Stimulated activated CD4-positive, alpha-beta T cell treated with anti-CD3 and anti-CD28 coated beads, Interleukin-2, amount 100 ng/mL, for 48 hours (primary cell): ENCODE results near the gene SLC13A2.

Experiments used
- DNase-seq, 2 donors: peaks; one replicate each; pipeline ENCODE4 v3.0.0-alpha.2; 2020

SLC13A2 gene

DNA sequence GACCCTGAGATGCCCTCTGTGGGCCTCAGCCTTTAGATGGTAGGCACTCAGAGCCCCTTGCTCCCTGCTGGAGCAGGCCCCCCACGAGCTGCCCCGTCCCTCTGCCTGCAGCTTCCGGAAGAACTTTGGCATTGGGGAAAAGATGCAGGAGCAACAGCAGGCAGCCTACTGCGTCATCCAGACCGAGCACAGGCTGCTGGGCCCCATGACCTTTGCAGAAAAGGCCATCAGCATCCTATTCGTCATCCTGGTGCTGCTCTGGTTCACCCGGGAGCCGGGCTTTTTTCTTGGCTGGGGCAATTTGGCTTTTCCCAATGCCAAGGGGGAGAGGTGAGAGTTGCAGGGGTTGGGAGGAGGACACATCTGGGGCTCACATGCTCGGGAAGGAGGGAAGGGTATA is 20.0 kb downstream of the SLC13A2 start:
- no peak for DNase-seq

DNA sequence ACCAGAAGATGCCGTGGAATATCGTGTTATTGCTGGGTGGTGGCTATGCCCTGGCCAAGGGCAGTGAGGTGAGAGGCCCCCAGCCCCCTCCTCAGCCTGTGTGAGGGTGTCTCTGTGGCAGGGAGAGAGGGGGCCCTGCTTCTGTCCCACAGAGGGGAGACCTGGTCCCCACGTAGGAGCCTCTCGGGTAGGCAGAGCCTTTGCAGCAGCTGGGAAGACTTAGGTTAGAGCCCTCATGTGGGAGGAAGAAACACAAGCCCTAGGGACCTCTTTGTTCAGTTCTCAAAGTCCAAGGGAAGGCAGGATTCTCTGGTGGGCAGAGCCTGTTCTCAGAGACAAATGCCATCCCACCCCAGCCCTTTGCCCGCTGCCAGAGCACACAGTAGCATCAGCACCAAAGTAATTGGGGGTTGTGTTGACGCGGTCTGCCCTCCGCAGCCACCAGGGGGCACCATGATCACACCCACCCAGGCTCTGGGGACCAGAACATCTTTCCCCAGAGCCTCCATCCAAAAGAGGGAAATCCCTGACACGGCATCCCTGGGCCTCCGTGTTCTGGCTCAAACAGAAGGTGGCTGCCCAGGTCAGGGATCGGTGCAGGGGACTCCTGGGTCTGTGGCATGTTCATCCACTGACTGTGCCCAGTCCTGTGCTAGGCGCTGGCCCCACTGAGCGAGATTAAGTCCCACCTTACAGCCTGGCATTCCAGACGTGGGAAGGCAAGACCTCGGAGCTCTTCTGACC is 21.2 kb downstream of the SLC13A2 start:
- DNase-seq, result peak; percentile 83 to 84

DNA sequence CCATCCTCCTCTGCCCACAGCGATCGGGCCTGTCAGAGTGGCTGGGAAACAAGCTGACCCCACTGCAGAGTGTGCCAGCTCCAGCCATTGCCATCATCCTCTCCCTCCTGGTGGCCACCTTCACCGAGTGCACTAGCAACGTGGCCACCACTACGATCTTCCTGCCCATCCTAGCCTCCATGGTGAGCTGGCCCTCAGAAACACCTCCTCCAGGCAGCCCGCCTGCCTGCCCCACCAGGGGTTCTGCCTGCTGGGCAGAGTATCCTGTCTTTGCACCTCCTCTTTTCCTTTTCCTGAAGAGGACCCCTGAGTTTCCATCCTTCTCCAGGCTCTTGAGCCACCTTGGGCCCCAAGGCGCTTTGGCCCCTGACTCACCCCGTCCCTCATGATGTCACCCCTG is 22.2 kb downstream of the SLC13A2 start:
- no peak for DNase-seq

DNA sequence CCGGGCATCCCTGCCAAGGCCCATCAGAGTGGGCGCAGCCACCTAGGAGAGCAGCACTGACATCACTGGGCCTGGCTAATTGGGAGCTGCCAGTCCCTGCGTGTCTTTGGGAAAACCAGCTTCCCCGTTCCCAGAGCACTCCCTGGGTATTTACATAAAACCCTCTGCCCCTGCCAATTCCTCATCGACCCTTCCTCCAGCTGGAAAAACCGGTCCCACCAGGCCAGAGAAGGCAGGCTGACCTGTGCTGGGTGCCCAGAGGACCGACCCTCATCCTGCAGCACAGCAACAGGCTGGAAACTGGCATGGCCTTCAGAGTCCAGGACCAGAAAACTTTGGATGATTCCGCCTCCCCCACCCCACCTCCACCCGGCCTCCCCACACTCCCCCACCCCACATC is 24.5 kb downstream of the SLC13A2 start:
- DNase-seq, result no peak

DNA sequence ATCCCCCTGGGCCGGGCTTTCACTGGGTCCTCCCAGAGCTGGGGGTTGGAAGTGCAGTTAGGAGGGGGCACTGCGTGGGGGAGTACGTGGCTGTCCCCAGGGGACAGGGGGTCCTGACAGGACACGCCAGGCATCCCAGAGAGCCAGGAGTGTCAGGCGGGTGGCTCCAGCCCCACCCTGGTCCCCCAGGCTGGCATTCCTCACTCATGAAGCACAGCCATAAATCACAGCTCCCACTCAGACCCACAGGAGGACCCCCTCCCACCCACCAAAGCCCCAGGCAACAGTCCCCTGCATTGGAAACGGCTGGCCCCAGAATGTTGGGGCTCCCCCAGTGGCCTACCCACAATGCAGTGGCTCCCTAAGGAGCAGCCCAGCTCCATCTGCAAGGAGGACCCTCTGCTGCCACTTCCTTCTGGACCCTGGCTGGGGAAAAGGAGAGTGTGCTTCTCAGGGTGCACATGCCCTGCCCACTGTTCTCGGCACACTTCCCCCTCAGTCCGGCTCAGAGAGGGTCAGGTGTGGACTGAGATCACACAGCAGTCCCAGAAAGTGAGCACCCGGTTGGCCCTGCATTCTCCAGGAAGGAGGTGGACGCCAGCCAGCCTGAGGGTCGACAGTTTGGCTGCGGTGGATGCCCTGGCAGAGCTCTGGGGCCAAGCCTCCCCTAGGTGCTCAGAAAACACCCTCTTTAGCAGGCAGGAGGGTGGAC is 25.4 kb downstream of the SLC13A2 start:
- no peak for DNase-seq

DNA sequence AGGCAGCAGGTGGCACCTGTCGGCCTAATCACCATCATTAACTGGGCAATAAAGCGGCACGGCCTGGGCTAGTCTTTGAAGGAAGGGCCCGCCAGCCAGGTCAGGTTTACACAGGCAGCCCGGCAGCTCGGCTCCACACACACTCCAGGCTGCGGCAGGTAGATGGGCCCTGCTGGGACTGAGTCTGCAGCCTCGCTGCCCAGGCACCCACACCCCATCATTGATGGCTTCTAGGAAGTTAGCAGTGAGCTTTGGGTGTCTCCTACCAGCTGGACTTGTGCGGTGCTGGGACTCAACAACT is 25.9 kb downstream of the SLC13A2 start:
- no peak for DNase-seq

DNA sequence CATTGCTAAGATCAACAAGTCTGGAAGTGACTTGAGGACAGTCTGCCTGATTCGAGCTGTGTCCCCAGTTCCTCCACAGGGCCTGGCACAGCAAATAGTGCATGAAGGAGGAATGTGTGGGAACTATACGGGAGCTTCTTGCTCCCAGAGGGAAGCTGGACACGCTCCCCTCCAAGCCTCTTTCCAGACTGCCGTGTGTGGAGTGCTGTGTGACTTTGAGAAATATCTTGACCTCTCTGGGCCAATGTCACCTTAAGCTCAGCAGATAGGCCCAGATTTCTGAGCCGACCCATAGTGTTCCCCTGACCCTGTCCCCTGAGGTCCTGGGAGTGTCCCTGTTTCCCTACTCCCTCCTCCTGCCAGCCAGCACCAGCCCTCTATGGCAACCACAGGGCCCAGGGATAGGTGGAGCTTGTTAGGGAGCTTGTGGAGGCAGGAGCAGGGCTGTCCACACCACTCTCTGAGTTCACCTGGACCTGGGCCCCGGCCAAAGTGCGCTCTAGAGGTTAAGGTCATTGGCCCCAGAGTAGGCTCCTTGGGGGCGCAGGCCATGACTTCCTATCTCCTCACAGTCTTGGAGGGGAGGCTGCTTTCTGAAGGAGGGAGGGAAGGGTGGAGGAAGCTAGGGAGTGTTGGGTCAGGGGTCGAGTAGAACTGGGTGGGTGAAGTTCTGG is 26.4 kb downstream of the SLC13A2 start:
- no peak for DNase-seq

DNA sequence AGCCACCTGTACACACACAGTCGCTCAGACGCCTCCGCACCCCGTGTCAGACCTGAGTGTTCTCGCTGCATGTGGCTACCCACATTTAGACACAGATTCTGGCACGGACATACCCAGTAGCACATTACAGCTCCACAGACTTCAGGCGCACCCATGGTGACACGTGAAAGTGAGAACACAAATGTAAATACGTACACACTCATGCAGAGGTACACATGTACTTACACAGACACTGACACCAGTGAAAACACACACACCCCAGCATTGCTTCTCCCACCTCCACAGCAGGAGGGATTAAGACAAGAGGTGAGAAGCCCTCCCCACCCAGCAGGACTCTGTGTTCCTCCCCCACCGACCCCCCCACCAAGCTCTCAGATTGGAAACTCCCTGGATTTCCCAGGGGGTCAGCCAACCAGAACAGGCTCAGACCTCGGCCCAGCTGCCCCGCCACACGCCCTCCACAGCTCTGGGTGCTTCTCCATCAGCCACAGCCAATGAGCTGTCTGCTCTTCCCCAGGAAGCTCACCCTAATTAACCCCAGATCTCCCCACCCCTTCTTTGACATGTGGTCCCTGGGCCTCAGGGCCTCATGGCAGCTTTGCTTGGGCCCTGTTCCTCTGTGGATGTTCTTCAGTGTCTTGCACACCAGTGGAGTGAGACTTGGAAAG is 27.4 kb downstream of the SLC13A2 start:
- DNase-seq, result no peak

DNA sequence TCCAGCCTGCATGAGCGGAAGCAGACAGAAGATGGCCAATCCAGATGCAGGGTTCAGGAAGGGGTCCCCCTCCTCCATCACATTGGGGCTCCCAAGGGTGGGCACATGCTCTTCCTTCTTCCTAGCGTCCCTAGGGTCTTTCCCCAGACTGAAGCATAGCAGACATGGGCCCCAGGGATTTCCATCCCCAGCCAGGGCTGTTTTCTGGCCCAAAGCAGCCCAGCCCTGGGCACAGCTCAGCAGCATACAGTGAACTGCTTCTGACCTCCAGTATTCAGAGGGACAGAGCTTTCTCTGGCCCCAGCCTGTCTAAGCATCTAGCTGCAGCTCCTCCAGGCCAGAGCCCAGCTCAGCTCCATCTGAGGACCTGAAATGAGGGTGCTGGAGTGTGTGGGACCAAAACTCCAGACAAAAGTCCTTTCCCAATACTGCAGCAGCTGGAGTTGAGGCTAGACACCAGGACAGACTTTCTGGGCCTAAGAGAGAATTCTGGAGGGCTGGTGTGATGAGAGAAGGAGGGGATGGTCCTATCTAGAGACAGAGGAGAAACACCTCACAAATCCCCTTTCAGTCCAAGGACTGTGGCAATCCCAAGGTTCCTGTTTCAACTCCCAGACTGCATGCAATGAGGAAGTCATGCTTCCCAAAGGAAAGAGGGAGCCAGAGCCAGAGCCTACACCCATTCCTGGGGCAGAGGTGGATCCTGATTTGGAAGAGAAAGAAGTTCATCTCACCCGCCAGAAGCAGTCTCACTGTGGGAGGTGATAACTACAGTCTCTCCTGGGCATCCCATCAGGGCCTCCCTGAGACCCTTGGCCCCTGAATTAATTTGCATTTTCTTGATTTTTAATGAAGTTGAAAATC is 28.2 kb downstream of the SLC13A2 start:
- DNase-seq, result no peak

DNA sequence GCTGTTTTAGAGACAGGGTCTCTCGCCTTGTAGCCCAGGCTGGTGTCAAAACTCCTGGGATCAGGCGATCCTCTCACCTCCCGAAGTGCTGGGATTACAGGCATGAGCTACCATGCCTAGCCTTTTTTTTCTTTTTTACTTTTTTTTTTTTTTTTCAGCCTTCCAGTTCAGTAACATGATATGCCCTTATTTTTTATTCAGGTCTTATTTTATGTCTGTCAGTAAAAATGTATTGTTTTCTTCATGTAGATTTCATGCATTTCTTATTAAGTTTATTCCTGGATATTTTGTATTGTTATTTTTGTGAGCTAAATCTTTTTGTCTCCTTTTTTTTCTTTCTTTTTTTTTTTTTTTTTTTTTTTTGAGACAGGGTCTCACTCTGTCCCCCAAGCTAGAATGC is 30.0 kb downstream of the SLC13A2 start:
- no peak for DNase-seq

DNA sequence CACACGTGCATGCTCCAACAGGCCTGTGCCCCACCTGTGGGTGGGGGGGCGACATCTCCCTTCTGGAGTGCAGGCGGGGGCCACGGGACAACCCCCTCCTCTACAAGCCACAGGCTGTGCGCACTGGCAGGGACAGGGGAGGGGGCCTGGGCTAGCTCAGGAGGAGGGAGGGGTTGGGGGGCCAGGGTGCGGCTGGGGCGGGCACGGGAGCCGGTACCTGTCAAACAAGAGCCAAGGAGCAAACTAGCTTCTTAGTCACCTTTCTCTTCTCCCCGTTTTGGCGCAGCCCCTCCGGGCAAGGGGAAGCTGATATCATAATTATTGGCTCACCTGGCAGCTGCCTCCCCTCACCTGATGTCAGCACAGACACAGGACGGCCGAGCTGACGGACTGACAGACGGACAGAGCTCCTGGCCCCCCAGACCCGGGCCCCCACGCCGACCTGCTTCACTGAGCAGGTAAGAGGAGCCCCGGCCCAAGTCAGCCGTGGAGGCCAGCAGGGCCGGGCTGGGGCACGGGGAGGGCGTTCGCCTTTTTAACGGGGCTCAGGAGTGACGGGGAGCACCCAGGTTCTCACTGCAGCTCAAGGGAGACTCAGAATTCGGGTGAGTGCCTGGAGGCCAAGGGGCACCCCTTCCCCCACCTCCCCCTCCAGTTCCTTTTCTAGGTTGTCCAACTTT is 32.7 kb downstream of the SLC13A2 start, which contains the start of gene FOXN1:
Gene FOXN1 (plus strand): TSS at position 363 of the 680 bp plus-strand sequence. CDS start 17,622 bp downstream, outside the sequence.
- DNase-seq, result no peak

DNA sequence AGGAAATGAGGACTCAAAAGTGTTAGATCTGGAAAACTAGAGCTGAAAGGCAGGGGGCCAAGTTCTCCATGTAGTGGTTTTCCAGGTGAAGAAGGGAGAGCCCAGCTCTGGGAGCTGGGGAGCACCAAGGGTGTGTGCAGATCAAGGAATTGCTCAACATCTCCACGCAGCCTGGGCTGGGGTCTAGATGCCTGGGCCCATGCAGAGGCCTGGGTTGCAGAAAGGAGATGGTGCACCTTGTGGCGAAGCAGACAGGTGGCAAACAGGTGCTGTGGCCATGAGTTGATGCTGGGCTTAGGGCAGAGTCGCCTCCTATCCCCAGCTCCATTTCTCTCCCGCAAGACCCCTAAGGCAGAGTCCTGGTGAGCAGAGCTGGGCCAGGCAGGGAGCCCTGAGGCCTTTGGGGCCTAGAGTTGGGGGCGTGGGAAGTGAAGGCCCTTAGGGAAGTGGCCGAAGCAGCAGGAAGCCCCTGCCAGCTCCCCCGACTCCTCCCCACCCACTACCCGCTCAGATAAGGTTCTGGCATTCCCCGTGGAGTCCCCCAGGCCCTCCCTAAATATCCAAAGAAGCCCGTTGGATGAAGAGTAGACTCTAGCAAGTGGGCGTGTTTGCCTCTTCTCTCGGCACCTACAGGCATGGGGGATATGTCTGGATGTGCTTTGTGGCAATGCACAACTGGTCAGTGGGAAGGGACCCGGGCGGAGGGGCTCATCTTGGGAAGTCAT is 33.5 kb downstream of the SLC13A2 start:
- no peak for DNase-seq

DNA sequence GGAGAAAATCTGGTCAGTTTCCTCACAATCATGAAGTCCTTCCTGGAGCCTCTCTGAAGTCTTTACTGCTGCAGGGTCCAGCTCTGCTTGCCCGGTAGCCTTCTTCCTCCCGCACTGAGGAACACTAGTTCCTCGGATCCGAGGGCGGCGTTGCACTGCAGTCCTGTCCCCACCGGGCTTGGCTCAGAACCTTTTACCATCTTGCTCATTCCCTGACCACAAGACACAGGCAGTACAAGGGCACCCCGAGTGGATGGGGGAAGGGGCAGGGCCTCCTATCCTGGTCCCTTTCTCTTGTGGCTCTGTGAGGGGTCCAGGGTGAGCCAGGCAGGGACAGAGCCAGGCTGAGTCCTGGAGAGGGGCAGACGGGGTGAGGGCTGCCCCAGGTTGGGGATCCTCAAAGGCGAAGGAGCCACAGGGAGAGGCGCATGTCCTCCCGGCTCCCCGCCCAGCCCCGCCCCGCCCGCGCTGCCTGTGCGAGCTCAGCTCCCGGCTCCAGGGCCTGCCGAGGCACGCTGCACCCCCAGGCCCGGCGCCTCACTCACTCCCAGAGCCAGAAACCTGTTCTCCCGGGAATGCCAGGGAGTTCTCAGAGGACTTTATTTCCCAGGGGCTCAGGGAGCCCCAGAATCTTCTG is 34.2 kb downstream of the SLC13A2 start:
- DNase-seq, result no peak

DNA sequence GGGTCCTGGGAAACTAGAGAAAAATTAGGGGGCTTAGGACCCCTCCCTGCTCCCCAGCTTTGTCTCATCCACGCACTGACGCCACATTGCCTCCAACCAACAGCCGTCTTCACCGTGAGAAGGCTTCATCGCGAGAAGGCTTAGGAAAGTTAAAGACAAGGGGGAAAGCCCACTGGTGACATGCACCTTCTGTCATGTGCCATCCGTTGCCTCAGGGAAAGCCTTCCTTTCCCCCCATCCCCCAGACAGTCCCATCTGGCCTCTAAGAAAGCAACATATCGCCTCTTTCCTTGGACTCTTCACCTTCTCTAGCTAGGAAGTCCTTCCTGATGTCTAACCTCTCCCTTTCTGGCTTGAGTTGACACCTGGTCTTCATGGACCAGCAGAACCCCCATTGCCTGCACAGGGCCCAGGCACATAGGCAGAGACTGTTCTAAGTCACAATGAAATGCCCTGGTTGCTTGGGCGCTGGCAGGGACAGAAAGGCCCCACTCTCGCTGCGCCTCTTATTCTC is 34.8 kb downstream of the SLC13A2 start:
- no peak for DNase-seq

DNA sequence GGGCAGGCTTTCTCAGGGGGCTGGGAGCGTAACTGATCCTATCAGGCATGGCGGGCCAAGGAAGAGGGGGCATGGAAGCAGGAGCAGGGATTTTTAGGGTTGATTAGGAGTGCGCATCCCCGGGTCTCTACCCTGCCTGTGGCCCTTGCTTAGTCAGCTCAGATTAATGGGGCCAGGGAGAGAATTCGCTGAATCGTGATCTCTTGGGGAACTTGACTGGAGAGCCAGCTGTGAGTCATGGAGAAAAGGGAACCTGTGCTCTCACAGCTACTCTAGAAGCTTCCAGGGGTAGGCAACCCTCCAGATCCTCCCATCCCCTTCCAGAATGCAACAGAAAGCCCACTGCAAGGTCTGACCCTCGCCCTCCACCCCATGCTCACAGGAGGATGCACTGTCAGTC is 36.3 kb downstream of the SLC13A2 start:
- no peak for DNase-seq

DNA sequence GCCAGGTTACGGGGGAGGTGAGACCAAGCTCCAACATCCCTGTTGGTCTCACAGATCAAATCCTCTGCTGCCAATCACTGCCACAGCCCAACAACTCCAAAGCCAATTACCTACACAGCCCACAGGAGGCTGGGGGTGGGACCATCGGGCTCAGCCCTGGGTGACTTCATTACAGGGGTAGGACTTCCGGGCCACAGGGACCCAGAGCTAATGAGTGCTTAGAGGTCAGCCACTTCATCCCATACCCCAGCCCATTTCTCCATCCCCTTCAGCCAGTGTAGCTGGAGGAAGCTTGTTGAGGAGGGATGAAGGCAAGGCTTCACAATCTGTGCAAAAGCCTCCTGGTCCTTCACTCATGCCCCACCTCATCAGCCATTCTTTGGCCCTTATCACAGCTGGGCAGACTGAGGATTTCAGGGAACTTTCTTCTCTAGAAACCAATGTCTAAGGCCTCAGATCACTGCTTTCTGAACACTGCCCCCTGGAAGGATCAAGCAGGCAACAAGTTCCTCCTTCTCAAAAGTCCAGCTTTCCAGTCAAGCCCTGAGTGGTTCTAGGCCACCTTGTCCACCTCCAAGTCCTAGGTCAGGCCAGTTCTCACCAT is 38.5 kb downstream of the SLC13A2 start:
- DNase-seq, result no peak

DNA sequence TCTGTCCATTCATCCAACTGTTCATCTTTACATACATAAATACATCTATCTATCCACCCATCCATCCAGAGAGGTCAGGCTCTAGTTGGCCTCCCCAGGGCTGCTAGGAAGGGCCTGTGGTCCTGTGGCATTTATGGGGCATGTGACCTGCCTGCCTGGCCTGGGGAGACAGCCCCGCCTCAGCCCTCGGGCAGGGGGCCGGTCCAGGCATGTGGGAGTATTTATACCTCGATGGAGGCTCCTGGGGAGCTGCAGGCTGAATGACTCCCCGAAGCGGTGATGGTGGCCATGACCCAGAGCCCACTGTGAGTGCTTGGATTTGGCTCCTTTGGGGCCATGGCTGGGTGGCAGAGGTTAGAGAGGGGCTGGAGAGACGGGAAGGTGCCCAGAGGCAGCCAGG is 40.0 kb downstream of the SLC13A2 start:
- no peak for DNase-seq

DNA sequence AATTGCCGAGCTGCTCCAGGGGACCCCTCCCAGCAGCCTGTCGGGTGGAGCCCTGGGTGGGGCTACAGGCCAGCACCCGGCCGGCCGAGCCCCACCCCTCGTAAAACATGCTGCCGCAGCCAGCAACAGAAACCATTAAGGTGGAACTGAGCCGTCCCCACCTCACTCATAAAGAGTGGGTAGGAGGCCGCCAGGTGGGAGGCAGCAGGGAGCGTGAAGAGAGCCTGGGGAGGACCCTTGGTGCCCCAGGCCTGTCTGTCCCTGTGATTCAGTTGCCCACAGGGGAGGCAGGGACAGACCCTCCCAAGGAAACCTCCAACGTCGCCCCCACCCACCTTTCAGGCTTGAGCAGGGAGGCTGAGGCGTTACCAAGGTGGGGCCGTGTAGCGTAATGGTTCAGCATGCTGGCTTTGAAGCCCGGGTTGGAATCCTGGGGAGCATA is 41.1 kb downstream of the SLC13A2 start:
- DNase-seq, result no peak

DNA sequence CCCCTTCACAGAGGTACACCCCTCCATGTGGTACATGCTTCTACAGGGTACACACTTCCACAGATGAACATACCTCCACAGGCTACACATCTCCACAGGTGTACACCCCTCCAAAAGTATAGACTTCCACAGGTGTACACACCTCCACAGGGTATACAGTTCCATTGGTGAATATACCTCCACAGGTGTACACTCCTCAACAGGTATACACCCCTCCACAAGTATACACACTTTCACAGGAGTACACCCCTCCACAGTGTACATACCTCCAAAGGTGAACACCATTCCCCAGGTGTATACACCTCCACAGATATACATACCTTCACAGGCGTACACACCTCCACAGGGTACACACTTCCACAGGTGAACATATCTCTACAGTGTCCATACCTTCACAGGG is 42.1 kb downstream of the SLC13A2 start:
- no peak for DNase-seq

DNA sequence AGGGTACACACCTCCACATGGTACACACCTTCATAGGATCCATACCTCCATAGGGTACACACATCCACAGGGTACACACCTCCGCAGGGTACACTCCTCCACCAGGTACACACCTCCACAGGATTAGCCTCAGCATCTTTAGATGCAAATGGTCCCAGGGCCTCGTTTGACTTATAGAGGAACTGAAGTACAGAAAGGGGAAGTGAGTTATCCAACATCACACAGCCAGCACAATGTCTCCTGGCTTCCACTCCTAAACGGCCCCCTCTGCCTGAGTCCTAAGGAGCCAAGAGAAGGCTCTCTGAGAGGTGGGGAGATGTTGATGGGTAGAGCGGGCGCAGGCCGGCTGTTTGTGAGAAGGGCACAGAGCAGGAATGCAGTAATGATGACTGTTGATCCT is 44.7 kb downstream of the SLC13A2 start:
- DNase-seq, result no peak
